AG10803 (cell line): ENCODE results near the gene BNIP5.
A peak's percentile ranks its signal among the peaks of the same experiment; 100 is the strongest.

Experiments
- DNase-seq: peaks from one replicate; pipeline ENCODE4 v3.0.0; 2010; ENCODE audit warnings: low read depth
- H3K4me3 ChIP-seq: 2 replicates; pipeline ENCODE4 v1.5.1; 2011; ENCODE audit warnings: mild to moderate bottlenecking, low read length, control low read depth
- CTCF ChIP-seq: conservative IDR thresholded peaks from 2 replicates; pipeline ENCODE4 v1.5.1; 2011; ENCODE audit warnings: mild to moderate bottlenecking, low read length, control low read depth, inconsistent platforms

BNIP5 gene

GRCh38 chr6:36305885-36306284 lies 30.8 kb downstream of the BNIP5 start:
- DNase-seq: no peak
- no peak overlapping the region for H3K4me3 ChIP-seq
- TF ChIP-seq CTCF: no peak

GRCh38 chr6:36302227-36302976 lies 34.3 kb downstream of the BNIP5 start:
- peak; percentile 84 for DNase-seq
- no peak overlapping the region for H3K4me3 ChIP-seq
- TF ChIP-seq CTCF: peak; percentile 97

- TF ChIP-seq CTCF: no peak
- H3K4me3 ChIP-seq: no peak overlapping the region
- no peak for DNase-seq
Observed at GRCh38 chr6:36301781-36302180, 34.9 kb downstream of the BNIP5 start.

GRCh38 chr6:36301085-36301658 lies 35.5 kb downstream of the BNIP5 start:
- no peak for DNase-seq

GRCh38 chr6:36298027-36298426 lies 38.7 kb downstream of the BNIP5 start:
- TF ChIP-seq CTCF: no peak
- no peak overlapping the region for H3K4me3 ChIP-seq
- DNase-seq: no peak

More at GRCh38 chr6:36301085-36301658, 35.5 kb downstream of the BNIP5 start:
- no peak overlapping the region for H3K4me3 ChIP-seq
- no peak for TF ChIP-seq CTCF

GRCh38 chr6:36297511-36297910 lies 39.2 kb downstream of the BNIP5 start:
- no peak for TF ChIP-seq CTCF
- peak; percentile 57 for DNase-seq
- H3K4me3 ChIP-seq: no peak overlapping the region

- H3K4me3 ChIP-seq: no peak overlapping the region
- TF ChIP-seq CTCF: no peak
- no peak for DNase-seq
Observed at GRCh38 chr6:36297051-36297450, 39.6 kb downstream of the BNIP5 start.
